Skeletal muscle satellite cell (primary cell): Measurements from ENCODE around the gene PPP2R5C.

ENCODE experiments used
- H3K27me3 ChIP-seq: 2 replicates; pipeline ENCODE4 v1.7.0; 2013; ENCODE audit warnings: low read length; ENCODE audit not compliant: control insufficient read depth, insufficient read depth
- H3K36me3 ChIP-seq: 2 replicates; pipeline ENCODE4 v1.7.0; 2013; ENCODE audit warnings: mild to moderate bottlenecking, control low read depth, low read length; ENCODE audit not compliant: insufficient read depth
- H3K4me1 ChIP-seq: 2 replicates; pipeline ENCODE4 v1.7.0; 2013; ENCODE audit warnings: low read length; ENCODE audit not compliant: control insufficient read depth, insufficient read depth
- H3K4me2 ChIP-seq: 2 replicates; pipeline ENCODE4 v1.7.0; 2013; ENCODE audit warnings: mild to moderate bottlenecking, low read length
- H3K4me3 ChIP-seq: 2 replicates; pipeline ENCODE4 v1.7.0; 2013; ENCODE audit warnings: low read length
- H3K9ac ChIP-seq: 2 replicates; pipeline ENCODE4 v1.7.0; 2013; ENCODE audit warnings: mild to moderate bottlenecking, low read depth, low read length, moderate library complexity
- H3K9me3 ChIP-seq: replicated peaks from 2 replicates; pipeline ENCODE4 v1.7.0; 2013; ENCODE audit warnings: mild to moderate bottlenecking, control low read depth, low read length

Gene PPP2R5C

DNA sequence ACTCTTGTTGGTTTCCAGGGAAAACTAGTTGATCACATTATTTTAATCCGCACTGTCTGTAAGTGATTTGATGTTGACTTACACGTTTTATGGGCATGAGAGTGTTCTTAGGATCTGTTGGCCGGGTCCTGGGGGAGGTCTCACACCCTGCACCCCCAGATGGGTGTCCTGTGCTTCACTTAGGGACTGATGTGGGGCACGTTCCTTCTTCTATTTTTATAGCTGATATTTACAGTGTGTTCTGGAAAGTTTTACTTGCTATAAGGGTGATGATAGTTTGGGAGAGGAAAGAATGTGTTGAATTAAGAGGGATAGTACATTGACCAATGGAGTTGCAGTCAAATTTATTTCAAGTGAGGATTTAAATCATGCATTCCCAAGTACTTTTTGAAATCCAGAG, 106.3 kb downstream of the PPP2R5C start:
- Histone ChIP-seq H3K36me3 (peaks cover 3% of the 10 kb centered on the region), H3K27me3 (no peaks in the 10 kb centered on the region), H3K4me2 (no peak overlapping the region), H3K9ac (no peak overlapping the region), H3K9me3 (no peaks in the 10 kb centered on the region), H3K4me1 (no peaks in the 10 kb centered on the region), H3K4me3 (no peak overlapping the region)

GRCh38 chr14:101869217-101869616, 107.7 kb downstream of the PPP2R5C start:
- no peak overlapping the region for H3K4me3 ChIP-seq

DNA sequence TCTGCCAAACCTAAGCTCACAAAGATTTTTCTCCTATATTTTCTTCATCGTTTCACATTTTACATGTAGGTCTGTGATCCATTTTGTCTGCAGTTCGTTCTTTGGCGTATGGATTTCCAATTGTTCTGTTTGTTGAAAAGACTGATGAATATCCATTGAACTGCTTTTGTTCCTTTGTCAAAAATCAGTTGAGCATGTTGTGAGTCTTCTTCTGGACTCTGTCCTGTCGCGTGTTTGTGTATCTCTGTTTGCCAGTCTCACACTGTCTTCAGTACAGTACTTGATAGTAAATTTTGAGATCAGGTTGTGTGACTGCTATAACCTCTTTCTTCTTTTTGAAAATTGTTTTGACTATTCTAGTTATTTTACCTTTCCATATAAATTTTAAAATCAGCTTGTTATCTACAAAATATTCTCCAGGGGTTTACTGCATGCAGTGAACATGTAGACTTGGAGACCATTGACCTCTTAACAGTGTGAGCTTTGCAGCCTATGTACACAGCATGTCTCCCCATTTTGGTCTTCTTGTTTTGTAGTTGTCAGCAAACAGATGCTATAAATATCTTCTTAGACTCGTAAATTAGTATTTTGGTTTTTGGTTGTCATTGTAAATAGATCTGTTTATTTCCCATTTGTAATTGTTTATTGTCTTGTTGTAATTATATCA, 108.9 kb downstream of the PPP2R5C start:
- no peaks in the 10 kb centered on the region for H3K36me3 ChIP-seq
- no peaks in the 10 kb centered on the region for H3K9me3 ChIP-seq
- no peaks in the 10 kb centered on the region for H3K4me1 ChIP-seq
- no peak overlapping the region for H3K9ac ChIP-seq
- H3K4me3 ChIP-seq = no peak overlapping the region
- H3K4me2 ChIP-seq = no peak overlapping the region
- no peaks in the 10 kb centered on the region for H3K27me3 ChIP-seq

More at GRCh38 chr14:101869217-101869616, 107.7 kb downstream of the PPP2R5C start:
- H3K4me2 ChIP-seq = no peak overlapping the region
- H3K9me3 ChIP-seq = no peaks in the 10 kb centered on the region
- H3K4me1 ChIP-seq = no peaks in the 10 kb centered on the region
- no peak overlapping the region for H3K9ac ChIP-seq
- H3K36me3 ChIP-seq = peaks cover 3% of the 10 kb centered on the region
- no peaks in the 10 kb centered on the region for H3K27me3 ChIP-seq

DNA sequence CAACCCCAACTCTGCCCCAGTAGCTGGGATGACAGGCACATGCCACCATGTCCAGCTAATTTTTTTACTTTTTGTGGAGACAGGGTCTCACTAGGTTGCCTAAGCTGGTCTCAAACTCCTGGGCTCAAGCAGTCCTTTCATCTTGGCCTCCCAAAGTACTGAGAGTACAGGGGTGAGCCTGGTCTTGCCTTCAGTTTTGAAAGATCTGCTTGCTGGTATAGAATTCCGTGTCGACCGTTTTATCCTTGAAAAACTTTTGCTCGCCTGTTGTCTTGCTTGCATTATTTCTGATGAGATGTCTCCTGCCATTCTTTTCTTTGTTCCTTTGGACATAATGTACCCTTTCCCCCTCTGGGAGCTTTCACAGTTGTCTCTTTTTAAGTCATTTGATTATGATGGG, 110.8 kb downstream of the PPP2R5C start:
- H3K9me3 ChIP-seq = no peaks in the 10 kb centered on the region
- H3K36me3 ChIP-seq = no peaks in the 10 kb centered on the region
- no peak overlapping the region for H3K4me2 ChIP-seq
- H3K9ac ChIP-seq = no peak overlapping the region
- no peaks in the 10 kb centered on the region for H3K27me3 ChIP-seq
- H3K4me3 ChIP-seq = no peak overlapping the region
- H3K4me1 ChIP-seq = peaks cover 11% of the 10 kb centered on the region

GRCh38 chr14:101873076-101873825, 111.7 kb downstream of the PPP2R5C start:
- no peaks in the 10 kb centered on the region for H3K9me3 ChIP-seq
- peaks cover 19% of the 10 kb centered on the region for H3K4me1 ChIP-seq

DNA sequence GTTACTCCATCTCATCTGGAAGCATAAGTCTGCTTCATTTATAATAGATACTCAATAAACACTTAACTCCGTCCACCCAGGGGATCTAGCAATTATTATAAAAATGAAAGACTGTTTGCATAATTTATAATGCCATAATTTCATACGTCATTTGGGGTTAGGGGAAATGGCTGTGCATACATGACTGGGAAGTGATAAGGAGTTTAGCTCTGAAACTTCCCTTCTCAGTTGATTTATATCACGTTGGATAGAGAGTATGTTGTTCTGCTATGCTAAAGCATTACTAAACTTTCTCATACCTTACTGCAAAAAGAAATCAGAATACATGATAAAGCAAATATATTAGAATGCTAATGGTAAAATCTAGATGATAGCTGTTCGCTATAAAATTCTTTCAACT, 112.5 kb downstream of the PPP2R5C start:
- Histone ChIP-seq H3K4me2 (no peak overlapping the region), H3K27me3 (no peaks in the 10 kb centered on the region), H3K9me3 (no peaks in the 10 kb centered on the region), H3K4me3 (no peak overlapping the region), H3K9ac (no peak overlapping the region), H3K36me3 (no peaks in the 10 kb centered on the region), H3K4me1 (peaks cover 26% of the 10 kb centered on the region)

More at GRCh38 chr14:101873076-101873825, 111.7 kb downstream of the PPP2R5C start:
- Histone ChIP-seq H3K9ac (no peak overlapping the region), H3K27me3 (no peaks in the 10 kb centered on the region), H3K4me2 (no peak overlapping the region), H3K4me3 (no peak overlapping the region), H3K36me3 (no peaks in the 10 kb centered on the region)

DNA sequence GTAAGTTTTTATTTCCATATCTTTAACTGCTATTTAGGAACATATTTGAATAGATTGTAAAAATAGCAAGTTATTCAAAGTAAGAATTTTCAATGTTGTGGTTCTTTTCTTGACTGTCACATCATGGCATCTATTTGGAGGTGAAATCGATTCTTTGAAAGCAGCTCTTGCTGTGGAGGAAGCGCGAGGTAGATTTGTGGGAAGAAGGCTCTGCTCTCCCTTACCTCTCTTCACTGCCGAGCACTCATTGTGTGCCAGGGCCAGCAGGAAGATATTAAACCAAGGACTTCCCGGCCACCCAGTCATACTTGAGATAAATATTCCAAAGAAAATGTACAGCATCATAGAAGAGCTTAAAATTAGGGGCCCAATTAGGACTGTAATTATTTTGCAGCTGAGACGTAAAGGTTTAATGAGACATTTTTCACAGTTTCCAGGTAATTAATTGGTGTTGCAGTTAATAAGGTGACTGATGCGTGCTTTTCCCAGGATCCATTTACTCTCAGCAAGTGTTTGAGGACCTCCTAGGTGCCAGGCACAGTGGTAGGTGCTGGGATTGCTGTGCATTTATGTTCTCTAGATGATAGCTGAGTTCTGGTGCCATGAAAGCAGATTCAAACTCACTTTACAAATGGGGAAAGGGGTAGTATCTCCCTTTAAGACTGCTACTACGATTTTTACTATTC, 113.7 kb downstream of the PPP2R5C start:
- Histone ChIP-seq H3K36me3 (no peaks in the 10 kb centered on the region), H3K4me3 (no peak overlapping the region), H3K27me3 (no peaks in the 10 kb centered on the region), H3K9ac (no peak overlapping the region), H3K9me3 (no peaks in the 10 kb centered on the region), H3K4me1 (peaks cover 29% of the 10 kb centered on the region), H3K4me2 (no peak overlapping the region)

DNA sequence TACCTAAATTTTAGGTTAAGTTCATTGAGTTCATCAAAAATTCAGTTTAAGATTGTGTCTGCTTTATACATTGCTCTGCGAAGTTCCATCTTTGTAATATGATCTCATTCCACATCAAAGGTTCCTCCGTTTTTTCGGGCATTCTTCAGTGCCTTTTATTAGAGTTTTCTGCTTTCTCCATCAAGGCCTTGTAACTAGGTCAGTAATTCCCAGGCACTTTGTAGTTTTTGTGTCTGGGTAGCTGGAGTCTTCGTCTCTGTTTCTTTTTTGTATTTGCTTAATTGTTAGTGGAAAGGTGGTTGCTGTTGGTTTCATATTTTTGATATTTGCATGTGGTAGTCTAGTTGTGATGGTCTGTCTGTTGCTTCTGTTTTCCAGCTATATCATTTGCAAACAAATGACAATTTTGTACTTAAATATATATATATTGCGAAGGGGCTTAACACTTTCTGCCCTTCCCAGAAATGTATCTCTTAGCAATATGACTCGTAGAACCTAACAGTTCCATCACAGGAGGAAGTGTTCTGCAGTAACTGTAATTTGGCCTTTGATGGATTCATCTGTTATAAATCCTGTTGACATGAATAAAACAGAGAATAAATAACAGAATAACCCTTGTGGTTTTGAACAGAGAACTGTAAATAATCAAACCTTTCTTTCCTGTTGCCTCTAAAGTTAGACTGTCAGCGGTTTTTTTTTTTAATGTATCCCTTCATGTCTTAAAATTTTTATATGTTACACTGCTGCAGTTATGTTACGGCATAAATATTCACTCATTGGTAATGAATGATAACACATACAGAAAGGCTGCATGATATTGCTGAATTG, 114.4 kb downstream of the PPP2R5C start:
- peaks cover 29% of the 10 kb centered on the region for H3K4me1 ChIP-seq
- H3K9ac ChIP-seq = no peak overlapping the region
- H3K9me3 ChIP-seq = no peaks in the 10 kb centered on the region
- H3K36me3 ChIP-seq = no peaks in the 10 kb centered on the region
- H3K4me3 ChIP-seq = no peak overlapping the region
- H3K27me3 ChIP-seq = no peaks in the 10 kb centered on the region
- H3K4me2 ChIP-seq = no peak overlapping the region

- Histone ChIP-seq H3K9me3 (no peaks in the 10 kb centered on the region), H3K9ac (no peak overlapping the region), H3K4me2 (no peak overlapping the region), H3K36me3 (no peaks in the 10 kb centered on the region), H3K27me3 (no peaks in the 10 kb centered on the region), H3K4me3 (no peak overlapping the region), H3K4me1 (peaks cover 29% of the 10 kb centered on the region)
These were observed 115.0 kb downstream of the PPP2R5C start for GRCh38 chr14:101876555-101876938.

DNA sequence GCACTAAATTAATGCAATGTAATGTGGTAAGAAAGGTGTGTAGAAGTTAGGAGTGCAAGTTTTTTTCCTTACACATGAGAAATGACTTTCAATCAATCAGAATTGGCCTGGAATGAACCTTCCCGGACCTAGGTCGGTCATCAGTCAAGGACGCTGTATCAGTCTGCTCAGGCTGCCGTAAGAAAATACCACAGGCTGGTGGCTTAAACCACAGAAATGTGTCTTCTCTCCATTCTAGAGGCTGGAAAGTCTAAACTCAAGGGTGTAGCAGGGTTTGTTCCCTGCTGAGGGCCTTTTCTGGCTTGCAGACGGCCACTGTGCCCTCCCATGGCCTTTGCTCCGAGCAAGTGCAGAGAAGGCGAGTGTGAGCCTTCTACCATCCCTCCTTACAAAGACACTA, 116.3 kb downstream of the PPP2R5C start:
- peaks cover 29% of the 10 kb centered on the region for H3K4me1 ChIP-seq
- H3K27me3 ChIP-seq = no peaks in the 10 kb centered on the region
- no peaks in the 10 kb centered on the region for H3K9me3 ChIP-seq
- H3K4me3 ChIP-seq = no peak overlapping the region
- H3K9ac ChIP-seq = no peak overlapping the region
- peaks cover under 1% of the 10 kb centered on the region for H3K36me3 ChIP-seq
- no peak overlapping the region for H3K4me2 ChIP-seq

GRCh38 chr14:101878211-101878821, 116.8 kb downstream of the PPP2R5C start:
- H3K4me3 ChIP-seq = no peak overlapping the region
- no peak overlapping the region for H3K9ac ChIP-seq
- no peak overlapping the region for H3K4me2 ChIP-seq
- H3K27me3 ChIP-seq = no peaks in the 10 kb centered on the region
- peaks cover 3% of the 10 kb centered on the region for H3K36me3 ChIP-seq
- no peaks in the 10 kb centered on the region for H3K9me3 ChIP-seq
- H3K4me1 ChIP-seq = peaks cover 29% of the 10 kb centered on the region
